Germinal center (tissue), 1 donor: ENCODE data around the gene FAM53B.

ENCODE experiments used
- DNase-seq: peaks from one replicate; pipeline ENCODE4 v3.0.0; 2012; ENCODE audit warnings: mixed read lengths, low spot score

FAM53B gene

DNA sequence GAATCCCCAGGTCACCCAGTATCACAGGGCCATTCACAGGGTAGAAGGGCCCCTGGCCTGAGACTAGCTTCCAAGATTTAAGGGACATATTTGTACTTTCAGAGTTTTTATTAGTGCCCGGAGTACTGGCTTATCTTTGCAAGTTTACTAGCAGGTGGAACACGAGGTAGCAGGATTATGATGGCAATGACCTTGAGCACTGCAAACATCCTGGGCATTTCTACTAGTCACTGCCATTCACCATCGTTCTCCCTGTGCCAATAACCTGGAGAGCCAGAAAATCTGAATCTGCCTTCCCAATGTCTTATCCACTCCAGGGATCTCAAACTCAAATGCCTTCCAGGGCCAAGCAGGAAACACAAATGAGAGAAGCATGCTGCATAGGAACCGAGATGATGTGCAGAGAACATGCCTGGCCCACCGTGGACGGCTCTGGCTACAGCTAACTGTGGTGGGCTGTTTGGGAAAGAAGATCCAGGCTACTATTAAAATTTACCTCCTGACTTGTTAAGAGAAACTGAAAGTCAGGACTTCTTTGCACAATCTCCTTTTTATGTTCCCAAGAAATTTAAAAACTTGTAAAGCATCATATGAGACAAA is 16.7 kb downstream of the FAM53B start:
- no peak for DNase-seq

DNA sequence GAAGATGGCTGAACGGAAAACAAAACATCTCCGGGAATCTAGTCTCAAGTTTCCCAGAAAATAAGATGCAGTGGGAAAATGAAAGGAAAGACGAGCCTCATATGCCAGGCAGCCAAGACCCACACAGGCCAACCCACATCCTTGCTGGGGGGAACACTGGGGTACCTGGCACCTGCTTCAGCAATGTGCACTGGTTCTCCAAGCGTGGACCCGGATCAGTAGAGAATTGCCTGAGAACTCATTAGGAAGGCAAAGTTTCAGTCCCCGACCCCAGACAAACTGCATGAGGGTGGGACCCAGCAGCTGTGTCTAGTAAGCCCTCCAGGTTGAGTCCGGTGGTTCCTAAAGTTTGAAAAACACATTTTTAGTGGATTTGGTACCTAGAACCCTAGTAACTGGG is 18.4 kb downstream of the FAM53B start:
- DNase-seq: no peak

DNA sequence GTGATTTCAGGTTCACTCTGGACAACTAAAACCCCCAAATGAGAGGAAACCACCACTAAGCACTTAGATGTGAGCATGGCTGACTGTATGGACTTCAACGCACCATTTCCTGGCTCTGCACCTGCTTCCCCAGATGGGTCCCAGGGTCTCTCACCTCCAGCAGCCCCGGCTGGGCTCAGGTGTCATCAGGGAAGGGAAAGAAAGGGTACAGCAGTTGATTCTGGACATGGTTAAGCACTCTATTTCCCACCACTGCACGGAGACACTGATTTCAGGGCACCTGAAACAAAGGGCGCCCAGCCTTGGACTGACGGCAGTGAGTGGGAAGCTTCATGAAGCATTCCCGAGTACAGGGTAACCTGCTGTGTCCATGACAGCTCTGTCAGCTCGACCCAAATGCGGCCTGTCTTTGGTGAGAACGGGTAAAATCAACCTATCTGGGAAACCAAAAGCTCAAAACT is 19.0 kb downstream of the FAM53B start:
- peak; percentile 25 for DNase-seq

DNA sequence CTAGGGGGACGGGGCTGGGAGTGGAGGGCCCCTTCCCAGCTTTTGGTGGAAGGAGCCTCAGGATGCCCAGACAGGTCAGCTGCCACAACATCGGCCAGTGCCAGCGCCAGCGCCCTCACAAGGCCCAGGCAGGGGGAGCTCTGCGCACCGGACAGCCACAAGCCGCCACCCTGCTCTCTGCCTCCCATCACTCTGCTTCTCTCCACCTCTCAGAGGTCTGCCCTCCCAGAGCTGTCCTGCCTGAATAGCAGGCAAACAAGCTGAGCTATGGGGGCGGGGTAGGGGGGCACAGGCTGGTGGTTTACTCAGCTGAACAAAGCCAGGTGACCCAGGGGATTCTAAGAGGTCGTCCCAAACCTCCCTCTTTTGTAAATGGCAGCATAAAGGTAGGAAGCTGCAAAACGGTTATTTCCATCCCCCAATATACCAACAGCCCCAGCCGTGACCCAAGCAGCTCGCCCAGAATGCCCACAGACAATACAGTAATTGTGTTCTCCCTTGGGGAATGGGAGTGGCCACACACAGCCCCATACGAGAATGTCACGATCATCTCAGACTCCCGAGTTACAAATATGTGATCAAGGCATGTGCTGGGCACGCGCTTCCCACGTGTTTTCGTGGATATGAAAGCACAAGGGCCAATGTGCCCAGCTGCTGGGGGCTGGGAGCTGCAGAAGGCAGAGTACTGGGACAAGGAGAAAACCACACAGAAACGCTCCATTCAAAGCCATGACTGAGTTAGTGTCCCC is 19.7 kb downstream of the FAM53B start:
- DNase-seq: no peak

DNA sequence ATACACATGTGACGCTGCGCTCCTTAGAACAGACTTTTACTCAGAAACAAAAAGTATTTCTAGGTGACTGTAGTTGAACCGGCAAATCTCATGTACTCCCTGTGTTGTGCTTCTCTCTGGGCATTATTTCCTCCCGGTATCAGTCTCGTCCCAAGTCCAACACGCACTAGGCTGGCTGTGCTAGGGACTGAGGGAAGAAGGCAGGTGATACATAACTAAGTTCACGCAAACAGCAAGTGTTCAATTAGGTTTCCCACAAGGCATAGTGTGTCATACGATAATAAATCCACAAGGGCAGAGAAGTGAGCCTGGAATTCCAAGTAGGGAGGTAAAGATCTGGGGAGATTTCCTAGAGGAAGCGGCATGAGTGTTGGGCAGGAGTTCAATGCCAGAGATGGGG is 20.4 kb downstream of the FAM53B start:
- no peak for DNase-seq

DNA sequence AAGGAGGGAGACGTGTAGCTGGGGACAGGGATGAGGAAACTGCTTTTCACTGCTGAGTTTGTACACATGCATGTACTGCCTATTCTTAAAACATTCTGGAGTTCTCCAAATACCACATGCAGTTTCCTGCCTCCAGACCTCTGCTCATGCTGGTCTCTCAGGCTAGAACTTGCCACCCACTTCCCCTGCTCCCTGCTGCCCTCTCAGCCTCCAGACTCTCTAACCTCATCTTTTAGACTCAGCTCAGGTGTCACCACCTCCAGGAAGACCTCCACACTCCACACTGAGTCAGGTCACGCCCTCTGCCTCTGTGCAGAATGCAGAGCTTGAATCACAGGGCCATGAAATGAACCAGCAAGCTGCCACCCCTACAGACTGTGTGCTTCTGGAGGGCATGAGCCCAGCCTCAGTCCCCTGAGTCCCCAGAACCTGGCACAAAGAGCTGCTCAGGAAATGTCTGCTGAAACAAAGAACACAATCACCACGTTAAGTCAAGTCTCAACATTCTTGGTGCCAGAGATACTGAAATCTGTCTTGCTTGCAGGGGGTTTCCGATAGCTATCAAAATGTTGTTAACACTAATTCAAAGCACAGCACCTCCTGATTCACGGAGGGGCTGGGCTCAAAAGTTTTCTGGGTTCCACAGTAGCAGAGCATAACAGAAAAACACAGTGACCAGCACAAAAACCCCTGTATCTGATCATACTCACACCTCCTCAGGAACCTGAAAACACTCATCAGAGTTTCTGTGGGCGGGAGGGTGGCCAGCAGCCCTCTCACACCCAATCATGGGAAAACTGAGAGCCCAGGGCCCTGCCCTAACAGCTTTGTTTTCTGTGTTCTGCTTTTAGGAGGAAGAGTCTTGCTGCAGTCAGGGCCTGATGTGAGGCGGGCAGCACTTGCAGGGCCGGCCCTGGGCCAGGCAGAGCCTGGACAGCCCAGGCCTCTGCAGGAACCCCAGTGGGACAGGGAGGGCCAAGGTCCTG is 21.1 kb downstream of the FAM53B start:
- DNase-seq: no peak

DNA sequence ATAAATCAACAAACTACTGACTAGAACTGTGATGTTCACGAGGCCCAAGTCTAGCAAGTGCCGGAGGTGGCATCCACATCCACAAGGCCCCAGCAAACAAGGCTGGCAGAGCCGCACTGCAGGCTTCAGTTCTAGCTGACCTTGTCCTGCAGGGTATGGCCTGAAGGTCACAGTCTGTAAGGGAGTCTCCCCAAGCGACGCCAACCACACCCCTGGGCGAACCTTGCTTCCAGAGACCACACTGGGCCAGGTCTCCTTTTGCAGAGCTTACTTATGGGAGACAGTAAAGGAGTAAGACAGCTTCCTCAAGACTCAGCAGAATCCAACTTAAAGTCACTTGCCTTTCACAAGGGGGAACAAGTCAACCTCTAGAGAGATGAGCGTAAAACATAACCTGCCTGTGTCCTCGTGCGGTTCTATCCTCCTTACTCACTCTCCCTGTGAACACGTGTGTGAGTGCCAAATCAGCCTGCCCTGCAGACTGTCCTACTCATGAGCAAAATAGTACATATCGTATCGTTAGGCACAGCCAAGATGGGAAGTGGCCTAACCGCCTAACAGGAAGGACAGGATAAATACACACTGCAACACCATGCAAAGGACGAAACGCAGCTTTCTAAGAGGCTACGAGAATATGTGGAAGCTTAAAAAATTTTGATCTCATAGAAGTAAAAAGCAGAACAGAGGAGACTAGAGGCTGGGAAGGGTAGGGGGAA is 22.7 kb downstream of the FAM53B start:
- DNase-seq: no peak

DNA sequence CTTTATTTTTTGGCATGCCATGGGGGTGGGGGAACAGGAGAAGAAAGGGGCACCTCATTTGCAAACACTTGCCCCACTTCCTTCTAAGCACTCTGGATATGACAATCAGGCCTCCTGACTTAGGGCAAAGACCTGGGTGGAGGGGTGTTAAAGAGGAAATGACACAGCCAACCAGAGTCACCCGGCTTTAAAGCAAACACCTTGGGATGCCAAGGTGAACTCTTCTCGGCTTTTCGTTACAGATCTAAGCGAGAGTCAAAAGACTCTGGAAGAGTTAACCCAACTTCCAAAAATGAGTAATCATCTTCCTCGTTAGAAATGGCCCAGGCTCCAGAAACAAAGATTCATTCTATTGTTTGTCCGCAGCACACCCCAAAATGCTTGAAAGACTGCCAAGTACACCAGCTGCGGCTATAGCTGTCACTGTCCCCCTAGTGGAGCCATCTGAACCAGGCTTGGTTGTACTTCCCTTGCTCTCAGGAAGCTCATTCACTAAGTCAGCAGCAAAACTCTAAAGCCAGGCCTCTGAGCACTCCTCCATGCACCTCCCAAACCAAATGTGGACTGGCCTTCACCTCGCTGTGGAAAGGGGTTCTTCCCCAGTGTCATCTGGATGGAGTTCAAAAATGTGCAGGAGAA is 24.8 kb downstream of the FAM53B start:
- peak; percentile 86 for DNase-seq

DNA sequence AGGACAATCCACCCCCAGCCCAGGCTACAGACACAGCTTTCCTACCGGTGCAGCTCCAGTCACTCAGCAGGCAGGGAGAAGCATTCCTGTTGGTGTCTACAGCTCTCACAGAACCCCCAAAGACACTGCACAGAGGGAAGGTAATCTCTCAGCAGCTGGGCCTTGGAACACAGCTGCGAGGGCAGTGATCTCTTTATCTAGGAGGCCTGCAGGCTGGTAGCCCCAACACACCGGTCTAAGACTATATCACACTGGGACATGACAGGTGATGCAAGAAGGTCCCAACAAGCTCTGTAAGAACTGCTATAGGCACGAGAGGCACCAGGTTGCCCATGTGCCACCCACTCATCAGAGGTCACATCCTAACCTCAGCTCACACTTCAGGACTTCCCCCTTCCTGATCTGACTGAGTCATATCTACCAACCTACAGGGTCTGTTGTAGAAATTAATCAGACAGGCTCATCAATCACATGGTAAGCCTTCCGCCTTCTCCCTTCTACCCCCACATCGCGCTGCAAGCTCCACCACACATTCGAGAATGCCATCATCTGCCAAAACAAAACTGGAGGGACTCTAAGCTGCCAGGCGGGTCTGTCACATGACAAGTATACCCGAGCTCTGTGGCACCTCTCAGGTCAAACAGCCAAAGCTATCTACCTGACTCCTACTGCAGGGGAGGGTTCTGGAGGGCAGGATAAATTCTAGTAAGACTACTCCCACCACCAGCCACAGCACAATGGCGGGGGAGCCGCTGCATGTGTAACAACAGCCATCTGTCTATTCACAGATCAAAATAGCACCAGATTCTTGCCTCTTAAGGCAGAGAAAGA is 26.1 kb downstream of the FAM53B start:
- DNase-seq: peak; percentile 64

DNA sequence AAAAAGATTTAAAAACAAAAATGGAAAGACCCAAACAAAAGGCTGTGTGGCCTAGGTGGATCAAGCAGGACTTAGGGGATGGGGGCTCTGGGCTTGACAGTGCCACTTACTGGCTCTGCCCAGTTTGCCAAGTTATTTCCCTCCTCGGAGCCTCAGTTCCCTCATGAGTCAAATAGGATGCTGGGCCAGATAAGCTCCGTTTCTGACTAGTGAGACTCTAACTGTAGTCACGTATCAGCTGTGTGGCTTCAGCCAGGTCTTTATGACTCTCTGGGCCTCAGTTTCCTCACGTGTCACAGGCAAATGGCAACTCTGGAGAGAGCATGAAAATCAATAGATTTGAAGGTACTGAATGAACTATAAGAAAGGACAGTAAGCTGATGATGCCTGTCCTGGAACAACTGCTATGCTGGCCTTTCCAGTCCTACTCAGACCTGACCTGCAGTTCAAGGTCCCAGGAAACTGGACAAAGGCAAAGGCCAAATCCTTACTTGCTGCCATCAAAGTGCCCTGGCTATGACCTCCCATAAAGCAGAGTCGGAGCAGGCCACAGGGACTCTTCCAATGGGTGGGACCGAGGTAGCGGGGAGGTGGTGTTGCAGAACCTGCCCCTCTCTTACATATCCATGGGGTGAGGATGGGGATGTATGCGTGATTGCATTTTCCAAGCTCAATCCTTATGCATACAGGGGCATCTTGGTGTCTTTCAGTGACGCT is 27.0 kb downstream of the FAM53B start:
- DNase-seq: no peak

DNA sequence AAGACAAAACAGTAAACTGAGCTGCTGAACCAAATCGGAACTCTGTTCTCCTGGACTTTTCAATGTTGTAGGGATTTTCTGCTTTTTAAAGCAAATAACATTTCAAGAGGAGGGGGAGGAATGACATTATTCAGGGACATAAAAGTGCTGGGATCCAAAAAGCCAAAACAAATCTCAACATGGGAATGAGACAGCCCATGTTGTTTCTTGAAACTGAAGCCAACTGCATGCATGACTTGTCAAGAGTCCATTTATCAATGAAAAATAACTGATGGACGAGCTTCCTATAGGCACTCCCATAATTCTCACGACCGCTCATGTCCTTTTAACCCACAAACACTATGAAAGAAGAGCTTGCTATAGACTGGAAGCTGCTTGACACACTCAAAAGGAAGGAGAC is 27.8 kb downstream of the FAM53B start:
- DNase-seq: no peak

DNA sequence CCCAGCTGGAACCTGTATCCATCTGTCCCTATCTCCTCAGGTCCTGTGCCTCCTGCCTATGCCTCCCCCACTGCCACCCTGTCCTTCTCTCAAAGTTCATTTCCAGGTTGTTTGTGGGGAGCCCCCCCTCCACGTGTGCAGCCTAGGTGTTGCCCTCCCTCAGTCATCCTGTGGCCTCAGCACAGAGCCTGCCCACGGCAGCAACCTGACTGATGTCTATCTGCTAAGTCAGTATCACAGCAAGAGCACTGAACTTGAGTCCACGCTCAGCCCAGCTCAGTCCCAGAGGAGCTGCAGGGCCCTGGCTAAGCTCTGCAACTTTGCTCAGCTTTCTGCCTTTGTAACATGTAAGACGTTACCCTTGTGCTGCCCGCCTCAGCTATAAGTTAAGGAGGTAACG is 28.7 kb downstream of the FAM53B start:
- DNase-seq: no peak

DNA sequence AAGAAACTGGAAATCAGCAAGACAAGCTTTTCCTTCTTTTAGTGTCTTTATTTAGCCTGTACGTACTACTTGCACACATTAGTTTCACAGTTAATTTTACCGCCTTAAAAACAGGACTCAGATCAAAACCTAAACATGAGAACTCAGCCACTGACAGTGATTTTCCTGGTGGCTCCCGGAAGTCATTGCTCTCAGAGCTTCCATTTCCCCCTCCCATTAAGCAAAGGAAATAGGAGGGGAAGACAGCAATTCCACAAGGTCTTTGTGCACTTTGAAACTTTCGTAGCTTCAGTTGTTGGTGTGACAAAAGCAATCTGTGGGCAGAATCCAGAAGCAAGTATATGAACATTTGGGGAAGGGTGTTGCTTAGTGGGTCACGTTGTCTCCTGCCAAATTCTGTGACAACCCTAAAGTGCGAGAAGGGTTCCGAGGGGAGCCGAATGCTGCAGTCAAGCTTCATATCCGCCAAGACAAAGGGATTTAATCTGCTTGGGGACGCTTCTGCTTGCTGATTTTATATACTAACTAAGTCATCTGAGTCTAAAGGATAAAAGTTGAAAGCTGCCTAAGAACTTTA is 30.4 kb downstream of the FAM53B start:
- no peak for DNase-seq

DNA sequence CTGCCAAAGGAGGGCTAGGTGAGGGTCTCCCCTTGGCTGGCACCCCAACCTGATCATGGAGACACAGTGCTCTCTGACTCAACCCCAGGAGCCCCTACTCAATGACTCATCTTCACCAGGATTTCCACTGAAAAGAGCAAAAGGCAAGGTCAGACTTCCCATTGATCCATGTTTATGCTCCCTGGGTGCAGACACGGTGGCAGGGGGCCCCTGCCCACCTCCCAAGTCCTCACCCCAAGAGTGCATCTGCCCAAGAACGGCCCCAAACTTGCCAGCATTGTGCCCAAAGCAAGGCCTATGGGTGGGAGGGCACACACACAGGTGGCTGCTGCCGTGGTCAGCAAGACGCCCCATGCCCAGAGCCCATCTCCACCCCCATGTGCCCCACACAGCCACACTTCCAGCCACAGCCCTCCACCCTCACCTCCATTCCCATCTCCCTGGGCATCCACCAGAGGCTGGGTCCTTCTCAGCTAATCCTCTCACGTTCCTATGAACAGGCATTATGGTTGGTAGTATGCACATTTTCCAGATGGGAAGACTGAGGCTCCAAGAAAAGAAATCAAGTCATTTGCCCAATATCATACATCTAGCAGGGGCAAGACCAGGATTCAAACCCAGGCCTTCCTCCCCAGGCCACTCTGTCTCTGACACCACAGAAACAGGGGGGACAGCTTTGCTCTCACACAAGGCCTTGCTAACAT is 31.3 kb downstream of the FAM53B start:
- no peak for DNase-seq

DNA sequence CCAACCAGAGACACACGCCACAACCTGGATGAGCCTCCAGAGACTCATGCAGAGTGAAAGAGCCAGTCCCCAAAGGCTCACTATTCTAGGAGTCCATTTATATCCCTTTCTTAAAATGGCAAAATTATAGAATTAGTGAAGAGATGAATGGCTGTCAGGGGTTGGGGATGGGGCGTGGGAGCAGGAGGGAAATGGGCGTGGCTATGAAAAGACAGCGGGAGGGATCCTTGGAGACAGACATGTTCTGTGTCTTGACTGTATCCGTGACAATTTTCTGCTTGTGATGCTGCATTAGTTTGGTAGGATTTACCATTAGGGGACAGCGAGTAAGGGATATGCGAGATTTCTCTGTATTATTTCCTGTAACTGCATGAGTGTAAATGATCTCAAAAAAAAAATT is 33.0 kb downstream of the FAM53B start:
- DNase-seq: no peak

DNA sequence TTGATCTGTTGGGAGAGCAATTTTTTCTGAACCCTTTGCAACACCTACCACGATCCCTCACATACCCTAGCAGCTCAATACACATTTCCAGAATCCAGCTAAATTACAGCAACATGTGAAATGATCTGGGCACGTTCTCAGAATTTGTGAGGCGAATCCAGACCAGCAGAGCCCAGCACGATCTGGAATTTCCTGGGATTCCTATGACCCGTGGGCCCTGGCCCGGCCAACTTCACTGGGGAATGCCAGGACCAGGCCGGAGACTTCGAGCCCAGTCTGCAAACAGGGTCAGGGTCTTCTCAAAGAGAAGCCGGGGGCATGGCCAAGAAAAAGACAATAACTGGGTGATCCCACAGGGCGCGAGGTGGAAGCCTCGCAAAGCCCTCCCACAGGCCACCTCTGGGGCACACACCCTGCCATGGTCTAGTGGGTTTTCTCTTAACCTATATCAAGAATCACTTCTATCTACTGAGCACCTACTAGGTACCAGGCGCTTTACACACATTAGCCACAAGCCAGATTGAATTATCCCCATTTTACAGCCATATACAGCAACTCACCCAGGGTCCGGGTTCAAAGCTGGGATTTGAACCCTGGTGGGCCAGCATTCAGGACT is 33.8 kb downstream of the FAM53B start:
- DNase-seq: no peak

DNA sequence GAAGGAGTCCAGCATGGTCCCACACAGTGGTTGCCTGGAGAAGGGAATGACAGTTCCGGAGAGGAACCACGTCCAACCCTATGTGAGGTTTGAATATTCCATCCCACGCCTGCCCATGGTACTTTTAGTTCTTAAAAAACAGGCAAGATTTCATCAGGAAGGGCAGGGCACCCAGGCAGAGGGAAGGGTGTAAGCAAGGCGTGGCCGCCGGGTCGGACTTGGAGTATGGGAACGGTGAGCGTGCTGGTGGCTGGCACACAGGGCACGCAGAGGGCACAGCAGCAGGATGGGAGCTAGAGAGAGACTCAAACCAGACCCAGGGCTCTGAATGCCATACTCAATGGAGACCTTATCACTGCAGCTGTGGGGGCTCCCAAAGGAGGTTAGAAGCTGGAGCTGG is 34.3 kb downstream of the FAM53B start:
- DNase-seq: no peak

DNA sequence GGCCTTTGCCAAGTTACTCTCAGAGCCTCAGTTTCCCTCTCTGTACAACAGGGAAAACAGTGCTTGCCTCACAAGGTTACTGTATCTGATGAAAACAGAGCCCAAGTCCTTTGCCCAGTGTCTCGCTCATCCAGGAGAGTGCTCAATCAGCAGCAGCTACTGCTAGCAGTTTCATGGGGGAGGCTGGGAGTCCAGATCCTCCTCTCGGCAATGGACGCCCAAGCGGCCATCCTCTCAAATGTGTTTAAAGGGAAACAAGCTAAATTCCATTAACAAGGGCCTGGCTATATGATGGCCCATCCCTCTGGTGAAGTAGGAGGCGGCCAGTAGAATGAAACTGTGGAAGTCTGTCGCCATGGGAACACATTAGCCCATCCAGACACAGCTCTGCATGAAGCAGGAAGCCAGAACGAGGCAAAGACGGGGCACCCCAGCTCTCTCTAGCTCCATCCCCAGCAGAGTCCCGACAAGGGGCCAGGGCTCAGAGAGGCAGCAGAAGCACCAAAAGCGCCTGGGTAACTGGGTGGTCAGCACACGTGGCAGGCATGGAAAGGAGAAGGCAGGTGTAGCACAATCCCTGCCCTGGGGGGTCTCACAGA is 35.2 kb downstream of the FAM53B start:
- DNase-seq: no peak
